GM10248 (cell line): ENCODE results near the gene CYTH3.

Experiments used
- CTCF ChIA-PET: fragments of 300-600 bp; sonication (Branson Sonifier 250); formaldehyde crosslinking; extraction: SDS; loops from one replicate; lab custom pipeline; 2021; ENCODE audit warnings: antibody characterized with exemption; lab: Yijun Ruan, JAX
- POLR2A ChIA-PET: fragments of 350-650 bp; sonication (Branson Sonifier 250); formaldehyde crosslinking; extraction: SDS; loops from one replicate; lab custom pipeline; 2020; ENCODE audit warnings: antibody characterized with exemption; lab: Yijun Ruan, JAX
- DNase-seq: peaks from one replicate; pipeline ENCODE4 v3.0.0; 2012; ENCODE audit errors: extremely low spot score
- CTCF ChIP-seq: IDR thresholded peaks from 2 replicates; pipeline ENCODE4 v1.5.1; 2012; ENCODE audit warnings: mild to moderate bottlenecking, low read depth; ENCODE audit errors: extremely low read depth, missing control alignments, control extremely low read depth

The CYTH3 gene

GRCh38 chr7:6273917-6274630, 1.6 kb upstream of the CYTH3 start:
- no peak for TF ChIP-seq CTCF
- DNase-seq, result no peak
- ChIA-PET POLR2A (no interaction called here), CTCF (interaction anchor here (1.0 to 1.6 kb wide), 5 partner anchors 8 to 29 kb away, joined by 3 to 4 read pairs (median 3); no protein-coding TSS in a partner anchor)

GRCh38 chr7:6273380-6273837, 985 bp upstream of the CYTH3 start:
- no peak for DNase-seq
- ChIA-PET POLR2A (no interaction called here), CTCF (interaction anchor here (1.0 to 1.6 kb wide), 5 partner anchors 8 to 28 kb away, joined by 3 to 4 read pairs (median 3); no protein-coding TSS in a partner anchor)
- TF ChIP-seq CTCF, result no peak

GRCh38 chr7:6271694-6272440, 557 bp downstream of the CYTH3 start:
- CTCF ChIA-PET, result interaction anchor here (1.0 to 4.3 kb wide), 6 partner anchors 10 to 35 kb away, joined by 3 to 28 read pairs (median 6); no protein-coding TSS in a partner anchor
- TF ChIP-seq CTCF, result no peak
- DNase-seq, result peak; percentile 40
- POLR2A ChIA-PET, result interaction anchor here (0.5 to 0.6 kb wide), 2 partner anchors 78 to 107 kb away, joined by 4 to 5 read pairs; no protein-coding TSS in a partner anchor

GRCh38 chr7:6271060-6271658, 1.3 kb downstream of the CYTH3 start:
- ChIA-PET POLR2A (interaction anchor here (0.5 to 0.6 kb wide), 2 partner anchors 79 to 106 kb away, joined by 4 to 5 read pairs; no protein-coding TSS in a partner anchor), CTCF (interaction anchor here (0.7 to 4.3 kb wide), 9 partner anchors 9 to 273 kb away, joined by 3 to 28 read pairs (median 5); no protein-coding TSS in a partner anchor)
- no peak for DNase-seq
- TF ChIP-seq CTCF, result peak; percentile 26

- no peak for TF ChIP-seq CTCF
- no peak for DNase-seq
- ChIA-PET CTCF (interaction anchor here (1.0 to 4.3 kb wide), 7 partner anchors 8 to 69 kb away, joined by 3 to 28 read pairs (median 5); no protein-coding TSS in a partner anchor), POLR2A (no interaction called here)
These were observed 2.9 kb downstream of the CYTH3 start for GRCh38 chr7:6269527-6269926.

- CTCF ChIA-PET, result interaction anchor here (1.2 to 4.3 kb wide), 2 partner anchors 10 to 56 kb away, joined by 3 to 28 read pairs; no protein-coding TSS in a partner anchor
- DNase-seq, result no peak
- POLR2A ChIA-PET, result no interaction called here
- no peak for TF ChIP-seq CTCF
These were observed 3.5 kb downstream of the CYTH3 start for GRCh38 chr7:6268907-6269306.
